GM06990 (cell line): ENCODE data around the gene FBH1.

Experiments
- DNase-seq: peaks from one replicate; pipeline ENCODE4 v3.0.0-alpha.2; 2011; ENCODE audit not compliant: insufficient read length; ENCODE audit errors: extremely low read depth
- H3K27me3 ChIP-seq: replicated peaks from 2 replicates; pipeline ENCODE4 v1.6.0; 2011; ENCODE audit warnings: low read length; ENCODE audit not compliant: control insufficient read depth, insufficient read depth
- H3K36me3 ChIP-seq: 2 replicates; pipeline ENCODE4 v1.5.1; 2011; ENCODE audit warnings: low read length; ENCODE audit not compliant: control insufficient read depth, insufficient read depth
- H3K4me3 ChIP-seq: replicated peaks from 2 replicates; pipeline ENCODE4 v1.5.1; 2011; ENCODE audit warnings: low read depth, mild to moderate bottlenecking, control low read depth, low read length
- TF ChIP-seq, protein P1 (sequence below): IDR thresholded peaks from 2 replicates; pipeline ENCODE4 v1.5.1; 2011; ENCODE audit warnings: low read length, control low read depth, mild to moderate bottlenecking, inconsistent platforms; ENCODE audit not compliant: insufficient read depth, poor library complexity, severe bottlenecking

Gene FBH1

DNA sequence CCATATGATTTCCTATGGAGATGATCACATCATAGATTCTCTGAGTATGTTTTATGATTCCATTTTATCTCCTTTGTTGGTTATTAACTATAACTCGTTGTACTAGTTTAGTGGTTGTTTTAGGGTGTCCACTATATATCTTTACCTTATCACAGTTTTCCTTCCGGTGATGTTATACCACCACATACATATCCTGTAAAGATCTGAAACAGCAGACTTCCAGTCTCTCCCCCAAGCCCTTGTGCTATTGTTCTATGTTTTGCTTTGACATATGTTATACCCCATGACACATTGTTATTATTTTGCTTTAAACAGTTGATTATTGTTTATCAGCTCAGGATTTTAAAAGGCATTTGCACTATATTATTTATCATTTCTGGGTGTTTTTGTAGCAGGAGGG lies 80.0 kb downstream of the FBH1 start:
- Histone ChIP-seq H3K27me3 (no peaks in the 10 kb centered on the region), H3K4me3 (no peak overlapping the region), H3K36me3 (peaks cover 4% of the 10 kb centered on the region)
- DNase-seq: no peak
- TF ChIP-seq, protein P1, sequence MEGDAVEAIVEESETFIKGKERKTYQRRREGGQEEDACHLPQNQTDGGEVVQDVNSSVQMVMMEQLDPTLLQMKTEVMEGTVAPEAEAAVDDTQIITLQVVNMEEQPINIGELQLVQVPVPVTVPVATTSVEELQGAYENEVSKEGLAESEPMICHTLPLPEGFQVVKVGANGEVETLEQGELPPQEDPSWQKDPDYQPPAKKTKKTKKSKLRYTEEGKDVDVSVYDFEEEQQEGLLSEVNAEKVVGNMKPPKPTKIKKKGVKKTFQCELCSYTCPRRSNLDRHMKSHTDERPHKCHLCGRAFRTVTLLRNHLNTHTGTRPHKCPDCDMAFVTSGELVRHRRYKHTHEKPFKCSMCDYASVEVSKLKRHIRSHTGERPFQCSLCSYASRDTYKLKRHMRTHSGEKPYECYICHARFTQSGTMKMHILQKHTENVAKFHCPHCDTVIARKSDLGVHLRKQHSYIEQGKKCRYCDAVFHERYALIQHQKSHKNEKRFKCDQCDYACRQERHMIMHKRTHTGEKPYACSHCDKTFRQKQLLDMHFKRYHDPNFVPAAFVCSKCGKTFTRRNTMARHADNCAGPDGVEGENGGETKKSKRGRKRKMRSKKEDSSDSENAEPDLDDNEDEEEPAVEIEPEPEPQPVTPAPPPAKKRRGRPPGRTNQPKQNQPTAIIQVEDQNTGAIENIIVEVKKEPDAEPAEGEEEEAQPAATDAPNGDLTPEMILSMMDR: no peak

DNA sequence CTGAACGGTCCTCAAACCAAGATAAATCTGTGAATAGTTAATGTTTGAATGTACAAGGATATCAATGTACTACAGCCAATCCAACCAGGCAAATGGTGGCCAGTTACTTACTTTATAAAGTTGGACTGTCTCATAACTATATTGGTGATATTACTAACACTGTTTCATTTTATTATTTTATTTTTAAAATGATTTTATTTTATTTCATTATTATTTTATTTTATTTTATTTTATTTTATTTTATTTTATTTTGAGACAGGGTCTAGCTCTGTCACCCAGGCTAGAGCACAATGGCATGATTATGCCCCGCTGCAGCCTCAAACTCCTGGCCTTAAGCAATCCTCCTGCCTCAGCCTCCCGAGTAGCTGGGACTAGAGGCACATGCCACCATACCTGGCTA lies 80.5 kb downstream of the FBH1 start:
- DNase-seq: no peak
- Histone ChIP-seq H3K4me3 (no peak overlapping the region), H3K36me3 (peaks cover 4% of the 10 kb centered on the region), H3K27me3 (no peaks in the 10 kb centered on the region)
- TF ChIP-seq, protein P1: no peak

DNA sequence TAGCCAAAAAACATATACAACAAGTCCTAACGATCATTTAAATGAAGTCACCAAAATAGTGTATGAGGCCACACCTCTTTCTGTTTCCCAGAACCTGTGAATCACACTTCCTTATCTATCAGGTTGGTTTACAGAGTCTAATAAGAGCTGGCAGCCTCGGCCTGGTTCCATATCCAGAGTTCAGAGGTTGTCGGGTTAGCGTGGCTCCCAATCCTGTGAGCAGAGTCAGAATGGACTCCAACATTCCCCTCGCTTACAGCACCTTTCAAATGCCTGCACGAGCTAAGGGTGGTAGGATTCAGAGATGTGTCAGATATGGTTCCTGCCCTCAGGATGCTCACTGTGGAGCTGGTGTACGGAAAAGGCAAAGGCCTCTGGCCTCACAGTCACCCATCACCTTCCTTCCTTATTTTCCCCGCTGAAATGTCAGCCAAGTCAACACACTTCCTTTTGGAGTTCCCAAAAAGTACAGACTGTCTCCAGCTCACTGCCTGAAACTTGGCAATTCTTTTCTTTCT lies 81.3 kb downstream of the FBH1 start:
- TF ChIP-seq, protein P1: no peak
- H3K36me3 ChIP-seq: peaks cover 3% of the 10 kb centered on the region
- H3K27me3 ChIP-seq: no peaks in the 10 kb centered on the region
- H3K4me3 ChIP-seq: no peak overlapping the region; the same call in 1 of the 2 replicates
- peak; percentile 32 for DNase-seq

DNA sequence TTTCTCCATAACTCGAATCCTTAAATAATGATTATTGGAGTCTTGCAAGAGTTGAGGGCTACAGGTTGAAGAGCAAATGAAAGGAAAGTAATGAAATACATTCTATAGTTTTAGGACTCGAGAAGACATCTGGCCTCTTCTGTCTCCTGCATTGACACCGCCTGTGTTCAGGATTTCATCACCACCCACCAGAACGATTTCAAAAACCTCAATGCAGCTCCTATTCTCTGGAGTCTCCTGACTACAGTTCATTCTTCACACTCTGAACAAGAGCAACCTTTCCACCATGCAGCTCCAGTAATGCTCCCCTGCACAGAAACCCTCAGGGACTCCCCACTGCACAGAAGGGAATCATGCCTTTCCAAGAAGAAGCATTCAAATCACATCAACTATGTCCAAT lies 81.8 kb downstream of the FBH1 start:
- TF ChIP-seq, protein P1: no peak
- peaks cover 3% of the 10 kb centered on the region for H3K36me3 ChIP-seq
- H3K4me3 ChIP-seq: no peak overlapping the region
- DNase-seq: no peak
- H3K27me3 ChIP-seq: no peaks in the 10 kb centered on the region

DNA sequence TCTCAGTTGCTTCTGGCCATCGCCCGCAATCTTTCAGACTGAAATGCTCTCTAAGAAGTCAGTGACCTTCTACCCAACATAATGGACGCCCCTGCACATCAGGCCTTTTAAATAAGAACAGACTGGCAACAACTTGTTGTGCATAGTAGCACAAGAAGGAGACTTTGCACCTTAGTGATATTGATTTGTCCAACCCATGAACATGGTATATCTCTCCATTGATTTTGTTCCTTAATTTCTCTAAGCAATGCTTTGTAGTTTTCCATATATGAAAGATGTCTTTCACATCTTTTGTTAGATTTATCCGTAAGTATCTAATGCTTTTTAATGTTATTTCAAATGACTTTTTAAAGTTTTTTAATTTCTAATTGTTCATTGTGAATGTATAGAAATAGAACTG lies 83.0 kb downstream of the FBH1 start:
- Histone ChIP-seq H3K27me3 (no peaks in the 10 kb centered on the region), H3K4me3 (no peak overlapping the region), H3K36me3 (no peaks in the 10 kb centered on the region; the same call in 1 of the 2 replicates)
- TF ChIP-seq, protein P1: no peak
- no peak for DNase-seq
